ENCODE results near the gene FMO4. TPM values are rescaled to one million over a fixed set of nuclear protein-coding genes. Genes with fewer than 3 reads are reported as not detected.

The FMO4 gene
- total and polyA plus RNA-seq, 2 donors (not counting 3 experiments of a cell fraction or from before 2014, with no cell fraction given), result 0.25 to 0.33 TPM

GRCh38 chr1:171279678-171280077 is 34.3 kb upstream of the FMO4 start:
- CTCF ChIA-PET, result no interaction called here
- no peaks in the 10 kb centered on the region for H3K9me3 ChIP-seq (replicated peaks; ENCODE audit: control insufficient read depth, insufficient read depth, low read length)
- intact Hi-C loops (cut with micrococcal nuclease), result no loop called here
- POLR2A ChIA-PET, result no interaction called here
- H4K20me1 ChIP-seq (replicated peaks; ENCODE audit: control insufficient read depth, extremely low read depth, insufficient read depth, low read length), result no peaks in the 10 kb centered on the region
- H2AFZ ChIP-seq (ENCODE audit: low read depth, low read length), result no peak overlapping the region
- no peak overlapping the region for H3K4me2 ChIP-seq (ENCODE audit: insufficient read depth, low read length)
- H3K9ac ChIP-seq (replicated peaks; ENCODE audit: extremely low read depth, insufficient read depth, low read length), result no peak overlapping the region
- TF ChIP-seq POLR2A (IDR thresholded peaks at IDR 0.05; ENCODE audit: low read depth, low read length) (no peak), FOS (IDR thresholded peaks at IDR 0.05; ENCODE audit: borderline replicate concordance, insufficient read depth, low read length) (no peak), EZH2 (IDR thresholded peaks at IDR 0.05; ENCODE audit: borderline replicate concordance, low read depth, low read length, severe bottlenecking) (no peak), CTCF (IDR thresholded peaks at IDR 0.05; ENCODE audit: extremely low read depth in 1 of 2, insufficient read depth in 1 of 2, low read depth in 1 of 2, low read length in 2 of 2) (no peak), MYC (IDR thresholded peaks at IDR 0.05; ENCODE audit: low read depth, low read length) (no peak)
- DNase-seq (ENCODE audit: low read depth, low spot score) (no peak), FAIRE-seq (no peak)
- H3K36me3 ChIP-seq (ENCODE audit: control insufficient read depth in 2 of 2, extremely low read depth in 1 of 2, insufficient read depth in 2 of 2, low read length in 2 of 2), result no peaks in the 10 kb centered on the region
- dilution Hi-C loops (cut with MboI; ENCODE audit: extremely low pct_ligation_motif_present, low sequenced_read_pairs), result no loop called here
- H3K4me3 ChIP-seq (replicated peaks in 1 of 3; ENCODE audit: insufficient read depth in 1 of 3, low read depth in 1 of 3, low read length in 3 of 3), result no peak overlapping the region
- no peaks in the 10 kb centered on the region for H3K79me2 ChIP-seq (ENCODE audit: control insufficient read depth, insufficient read depth, low read length)
- no TSS peak for BruUV-seq (replicated peaks)
- H3K27me3 ChIP-seq (ENCODE audit: control insufficient read depth in 2 of 2, insufficient read depth in 2 of 2, low read length in 2 of 2), result no peaks in the 10 kb centered on the region
- no peaks in the 10 kb centered on the region for H3K4me1 ChIP-seq (ENCODE audit: control insufficient read depth, extremely low read depth, insufficient read depth, low read length)
- H3K27ac ChIP-seq (ENCODE audit: insufficient read depth, low read depth, low read length), result no peak overlapping the region
- no peaks in the 10 kb centered on the region for H3K9me1 ChIP-seq (replicated peaks; ENCODE audit: control insufficient read depth, extremely low read depth, insufficient read depth, low read length)

DNA sequence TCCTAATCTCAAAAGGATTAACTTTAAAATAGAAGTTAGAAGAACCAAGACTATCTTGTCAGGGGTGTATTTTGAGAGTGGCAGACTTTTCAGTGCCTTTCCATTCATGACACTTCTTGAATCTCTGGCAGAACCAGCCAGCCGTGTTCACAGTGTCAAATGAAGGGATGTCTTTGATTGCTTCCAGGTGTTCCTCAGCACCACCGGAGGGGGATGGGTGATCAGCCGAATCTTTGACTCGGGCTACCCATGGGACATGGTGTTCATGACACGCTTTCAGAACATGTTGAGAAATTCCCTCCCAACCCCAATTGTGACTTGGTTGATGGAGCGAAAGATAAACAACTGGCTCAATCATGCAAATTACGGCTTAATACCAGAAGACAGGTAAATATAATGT is 33.4 kb upstream of the FMO4 start:
- TF ChIP-seq POLR2A (IDR thresholded peaks at IDR 0.05; ENCODE audit: low read depth, low read length), result no peak
- DNase-seq (ENCODE audit: low read depth, low spot score) (no peak), FAIRE-seq (no peak)
- Histone ChIP-seq H3K27ac (ENCODE audit: insufficient read depth, low read depth, low read length) (no peak overlapping the region), H3K9ac (replicated peaks; ENCODE audit: extremely low read depth, insufficient read depth, low read length) (no peak overlapping the region), H3K79me2 (ENCODE audit: control insufficient read depth, insufficient read depth, low read length) (no peaks in the 10 kb centered on the region), H2AFZ (ENCODE audit: low read depth, low read length) (no peak overlapping the region), H4K20me1 (replicated peaks; ENCODE audit: control insufficient read depth, extremely low read depth, insufficient read depth, low read length) (no peaks in the 10 kb centered on the region), H3K36me3 (ENCODE audit: control insufficient read depth in 2 of 2, extremely low read depth in 1 of 2, insufficient read depth in 2 of 2, low read length in 2 of 2) (no peaks in the 10 kb centered on the region), H3K4me2 (ENCODE audit: insufficient read depth, low read length) (no peak overlapping the region), H3K9me3 (replicated peaks; ENCODE audit: control insufficient read depth, insufficient read depth, low read length) (no peaks in the 10 kb centered on the region), H3K27me3 (ENCODE audit: control insufficient read depth in 2 of 2, insufficient read depth in 2 of 2, low read length in 2 of 2) (no peaks in the 10 kb centered on the region), H3K4me1 (ENCODE audit: control insufficient read depth, extremely low read depth, insufficient read depth, low read length) (no peaks in the 10 kb centered on the region), H3K9me1 (replicated peaks; ENCODE audit: control insufficient read depth, extremely low read depth, insufficient read depth, low read length) (no peaks in the 10 kb centered on the region), H3K4me3 (replicated peaks in 1 of 3; ENCODE audit: insufficient read depth in 1 of 3, low read depth in 1 of 3, low read length in 3 of 3) (no peak overlapping the region)
- dilution Hi-C loops (cut with MboI; ENCODE audit: extremely low pct_ligation_motif_present, low sequenced_read_pairs) (no loop called here), intact Hi-C loops (cut with micrococcal nuclease) (no loop called here)
- CTCF ChIA-PET, result no interaction called here
- POLR2A ChIA-PET, result no interaction called here
- BruUV-seq (replicated peaks), result no TSS peak
